Raji (cell line): Measurements from ENCODE around the gene SRSF2.

Source experiments
- POLR2A ChIP-seq: IDR thresholded peaks from 2 replicates; pipeline ENCODE4 v1.6.1; 2011; ENCODE audit warnings: low read depth, low read length, control low read depth; ENCODE audit not compliant: insufficient read depth

The SRSF2 gene

DNA sequence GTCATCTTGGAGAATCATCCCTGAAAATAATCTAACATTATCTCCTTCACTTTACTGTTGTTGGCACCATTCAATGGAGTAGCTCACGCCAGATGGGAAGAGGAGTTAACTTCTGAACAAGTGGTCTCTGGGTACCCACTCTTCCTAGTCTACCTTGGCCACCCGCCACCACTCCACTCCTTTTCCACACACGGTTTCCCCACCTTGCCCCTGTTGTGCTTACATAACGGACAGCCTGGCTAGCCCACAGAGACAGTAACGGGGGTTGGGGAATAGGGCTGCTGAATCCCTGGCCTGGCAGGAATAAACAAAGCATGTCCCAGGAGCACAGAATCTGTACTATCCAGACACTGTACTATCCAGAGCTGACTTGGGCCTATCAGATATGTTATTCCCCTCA lies 22.8 kb downstream of the SRSF2 start:
- no peak for TF ChIP-seq POLR2A

- no peak for TF ChIP-seq POLR2A
These were observed 23.4 kb downstream of the SRSF2 start for GRCh38 chr17:76713765-76714164.

- TF ChIP-seq POLR2A: no peak
These were observed 26.1 kb downstream of the SRSF2 start, which contains the start of gene MXRA7 for GRCh38 chr17:76710863-76711611. Gene MXRA7 (minus strand): TSS chr17:76710965. CDS start chr17:76710946, 19 bp downstream.

DNA sequence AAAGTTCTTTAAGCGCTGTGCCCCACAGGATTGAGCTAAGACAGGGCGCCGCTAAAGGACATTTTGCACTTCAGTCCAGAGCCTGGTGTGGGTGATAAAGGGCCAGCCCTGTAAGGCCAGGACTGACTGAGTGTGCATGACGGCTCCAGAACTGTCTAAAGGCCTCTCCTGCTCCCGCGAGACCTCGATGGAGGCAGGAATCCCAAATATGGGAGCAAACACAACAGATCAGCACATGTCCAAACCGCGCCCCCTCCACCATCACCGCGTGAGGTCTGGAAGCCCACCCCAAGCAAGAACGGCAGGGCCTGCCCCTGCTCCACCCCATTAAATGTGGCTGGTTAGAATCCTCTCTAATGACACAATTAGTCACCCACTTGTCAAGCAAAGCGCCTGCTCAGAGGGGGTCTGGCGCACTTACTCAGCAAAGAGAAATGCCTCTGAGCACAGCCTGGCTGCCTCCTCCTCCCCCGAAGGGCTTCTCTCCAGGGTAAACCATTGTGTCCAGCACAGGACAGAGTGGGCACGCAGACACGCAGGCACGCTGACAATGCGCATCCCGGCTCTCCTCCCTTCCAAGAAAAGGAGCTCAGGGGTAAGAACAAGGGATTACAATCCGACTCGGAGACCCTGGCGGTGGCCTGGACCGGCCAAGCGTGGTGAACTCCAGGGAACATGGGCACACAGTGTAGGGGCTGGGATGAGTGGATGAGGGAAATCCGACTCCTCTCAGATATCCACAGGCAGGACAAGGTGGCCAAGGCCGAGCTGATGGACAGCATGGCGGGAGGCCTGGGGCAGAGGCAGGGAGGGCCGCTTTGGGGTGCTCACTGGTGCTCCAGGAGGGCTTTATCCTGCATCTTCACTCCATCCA lies 27.8 kb downstream of the SRSF2 start:
- TF ChIP-seq POLR2A: no peak

DNA sequence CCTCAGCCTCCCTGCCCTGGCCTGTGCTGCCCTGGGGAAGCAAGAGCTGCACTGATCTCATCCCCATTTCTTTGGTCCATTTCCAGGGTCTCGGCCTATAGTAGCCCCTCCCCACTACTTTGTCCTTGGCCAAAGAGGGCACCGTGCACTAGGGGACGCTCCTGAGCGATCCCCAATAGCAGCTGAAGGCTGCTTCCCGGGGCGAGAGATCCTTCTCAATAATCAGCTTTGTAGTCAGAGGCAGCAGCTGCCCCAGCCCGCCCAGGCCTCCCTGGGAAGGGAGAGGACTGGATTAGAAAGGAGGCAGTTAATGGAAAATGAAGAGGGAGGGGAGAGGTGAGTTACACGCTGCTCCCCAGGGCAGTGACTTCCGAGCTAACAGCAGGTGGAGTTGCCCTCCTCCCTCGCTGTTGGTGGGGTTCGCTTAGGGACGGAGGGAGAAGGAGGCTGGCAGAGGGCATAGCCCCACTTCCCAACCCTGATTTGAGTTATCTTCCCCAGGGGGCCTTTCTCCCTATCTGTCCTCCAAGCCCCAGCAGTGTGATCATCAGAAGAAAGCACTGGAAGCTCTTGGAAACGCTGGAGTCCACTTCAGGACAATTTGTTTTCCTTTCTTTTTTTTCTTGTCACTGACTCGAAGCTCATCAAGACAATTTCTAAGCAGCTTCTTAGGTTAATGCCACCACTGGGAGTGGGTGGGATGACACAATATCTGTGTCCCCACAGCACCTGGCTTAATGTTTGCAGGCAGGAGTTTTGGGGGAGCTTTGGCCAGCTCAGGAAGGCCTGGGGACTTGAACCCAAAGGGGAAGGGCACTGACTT lies 28.9 kb downstream of the SRSF2 start:
- TF ChIP-seq POLR2A: no peak

GRCh38 chr17:76706817-76707216 lies 30.3 kb downstream of the SRSF2 start:
- no peak for TF ChIP-seq POLR2A

GRCh38 chr17:76704805-76705204 lies 32.3 kb downstream of the SRSF2 start:
- no peak for TF ChIP-seq POLR2A

DNA sequence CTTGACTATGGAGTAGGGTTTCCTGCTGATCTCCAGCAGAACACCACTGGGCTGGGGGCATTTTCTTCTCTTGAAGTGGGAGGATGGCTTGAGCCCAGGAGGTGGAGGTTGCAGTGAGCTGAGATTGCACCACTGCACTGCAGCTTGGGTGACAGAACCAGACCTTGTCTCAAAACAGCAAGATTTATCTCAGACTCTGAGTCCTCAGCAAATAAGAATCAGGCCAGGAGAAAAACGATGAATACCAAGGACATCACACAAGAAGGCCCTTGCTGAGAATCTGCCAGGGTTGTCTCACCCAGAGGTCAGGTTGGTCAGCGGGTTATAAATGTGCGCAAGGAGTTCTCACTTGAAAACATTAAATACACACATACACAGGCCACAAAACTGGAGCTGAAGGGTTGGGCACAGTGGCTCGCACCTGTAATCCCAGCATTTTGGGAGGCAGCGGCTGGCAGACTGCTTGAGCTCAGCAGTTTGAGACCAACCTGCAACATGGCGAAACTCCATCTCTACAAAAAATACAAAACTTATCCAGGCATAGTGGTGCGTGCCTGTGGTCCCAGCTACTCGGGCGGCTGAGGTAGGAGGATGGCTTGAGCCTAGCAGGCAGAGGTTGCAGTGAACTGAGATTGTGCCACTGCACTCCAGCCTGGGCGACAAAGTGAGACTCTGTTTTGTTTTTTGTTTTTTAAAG lies 34.0 kb downstream of the SRSF2 start:
- TF ChIP-seq POLR2A: no peak

- TF ChIP-seq POLR2A: no peak
These were observed 35.1 kb downstream of the SRSF2 start for GRCh38 chr17:76702076-76702475.

DNA sequence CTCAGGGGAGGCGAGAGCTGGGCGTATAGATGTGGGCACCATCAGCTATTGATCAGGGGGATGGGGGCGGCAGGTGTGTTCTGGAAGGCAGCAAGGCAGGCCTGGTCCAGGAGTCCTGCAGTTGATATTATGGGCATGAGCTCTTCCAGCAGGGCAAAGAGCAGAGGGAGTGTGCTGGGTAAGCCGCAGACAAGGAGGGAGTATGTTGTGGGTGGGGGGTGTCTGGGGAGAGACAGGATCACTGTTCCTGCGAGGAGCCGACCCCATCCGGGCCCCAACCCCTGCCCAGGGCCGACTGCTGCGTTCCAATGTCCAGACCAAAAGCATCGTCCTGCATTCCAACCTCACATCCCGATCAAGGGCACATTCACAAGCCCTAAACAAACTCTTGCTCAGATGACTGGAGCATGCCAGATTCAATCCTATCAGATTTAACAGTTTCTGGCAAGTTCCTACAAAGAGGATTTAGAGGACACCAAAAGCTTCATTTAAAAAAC lies 35.6 kb downstream of the SRSF2 start:
- TF ChIP-seq POLR2A: no peak

DNA sequence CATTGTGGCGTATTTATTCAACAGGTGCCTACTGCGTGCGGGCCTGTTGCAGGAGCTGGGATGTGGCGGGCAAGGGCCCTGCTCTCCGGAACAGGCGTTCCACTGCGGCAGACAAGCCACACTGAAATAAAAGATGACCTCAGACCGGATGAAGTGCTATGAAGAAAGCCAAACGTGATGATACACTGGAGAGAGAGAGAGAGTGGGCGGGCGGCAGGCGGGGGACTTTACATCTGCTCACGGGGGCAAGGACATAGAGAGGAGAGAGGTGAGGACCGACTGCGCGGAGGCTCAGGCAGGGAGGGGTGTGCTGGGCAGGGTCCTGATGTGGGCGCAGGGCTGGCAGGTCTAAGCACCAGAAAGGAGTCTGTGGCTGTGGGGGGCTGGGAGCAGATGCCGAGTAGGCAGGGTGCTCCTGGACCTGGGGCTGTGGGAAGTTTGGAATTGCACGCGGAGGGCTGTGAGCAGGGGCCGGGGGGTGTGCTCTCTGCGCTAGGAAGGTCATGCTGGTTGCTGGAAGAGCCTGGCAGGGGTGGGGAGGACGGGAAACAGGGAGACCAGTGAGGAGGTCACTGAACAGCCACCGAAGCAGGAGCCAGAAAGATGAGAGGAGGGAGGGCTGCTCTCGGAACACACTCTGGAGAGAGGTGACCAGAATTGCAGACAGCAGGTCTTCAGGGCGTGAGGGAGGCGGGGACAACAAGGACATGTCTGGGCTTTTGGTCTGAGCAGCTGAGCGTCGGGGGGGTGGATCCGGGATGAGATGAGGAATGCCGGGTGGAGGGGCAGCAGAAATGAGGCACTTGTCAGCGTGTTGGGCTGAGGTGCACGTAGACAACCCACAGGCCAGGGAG lies 36.3 kb downstream of the SRSF2 start:
- no peak for TF ChIP-seq POLR2A

DNA sequence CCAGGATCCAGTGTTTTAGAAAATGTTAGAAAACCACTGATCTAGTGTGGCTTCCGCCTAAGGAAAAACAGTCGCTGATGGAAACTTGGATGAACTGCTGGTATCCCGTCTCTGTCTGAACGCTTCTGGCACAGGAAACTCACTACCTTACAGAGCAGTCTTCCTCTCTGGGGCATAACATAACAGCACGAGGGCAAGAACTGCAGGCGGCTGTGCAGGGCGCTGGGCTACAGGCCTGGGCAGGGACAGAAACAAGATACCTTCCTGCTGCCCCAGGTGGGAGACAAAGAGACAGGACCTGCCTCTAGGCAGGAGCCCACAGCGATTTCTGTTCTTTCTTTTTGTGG lies 36.9 kb downstream of the SRSF2 start:
- no peak for TF ChIP-seq POLR2A

DNA sequence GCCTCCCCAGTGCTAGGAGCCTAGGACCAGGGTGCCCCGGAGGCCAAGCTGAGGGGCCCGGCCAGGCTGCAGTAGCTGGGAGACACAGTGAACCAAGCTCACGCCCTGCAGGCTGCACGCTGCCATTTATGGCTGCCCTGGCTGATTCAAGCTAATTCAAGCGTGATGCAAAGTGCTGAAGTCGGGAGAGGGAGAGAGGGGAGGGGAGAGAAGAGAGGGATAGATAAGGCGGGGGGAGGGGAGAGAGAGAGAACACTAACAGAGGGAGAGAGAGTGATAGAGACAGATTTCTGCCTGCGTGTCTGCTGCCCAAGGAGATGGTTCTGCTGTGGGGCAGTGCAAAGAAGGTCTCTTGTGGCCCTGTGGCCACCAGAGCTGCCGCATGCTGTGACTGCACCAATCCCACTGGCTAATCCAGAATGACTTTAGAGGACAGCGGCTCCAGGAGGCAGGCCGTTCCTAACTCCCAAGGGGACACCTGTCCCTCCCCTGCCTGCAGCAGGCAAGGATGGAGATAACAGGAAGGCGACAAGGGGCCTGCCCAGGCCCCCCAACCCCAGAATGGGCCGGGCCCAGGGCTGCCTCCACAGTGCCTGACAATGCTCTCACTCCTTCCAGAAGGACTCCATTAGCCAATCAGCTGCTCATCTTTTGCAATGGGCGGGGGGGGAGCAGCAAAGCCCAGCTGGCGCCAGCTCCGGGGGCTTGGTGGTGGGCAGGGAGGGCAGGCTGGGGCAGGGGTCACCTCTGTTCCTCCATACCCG lies 39.2 kb downstream of the SRSF2 start:
- no peak for TF ChIP-seq POLR2A
